T-cell (primary cell): Measurements from ENCODE around the gene CLEC4G. TPM values are rescaled to one million over a fixed set of nuclear protein-coding genes. Genes with fewer than 3 reads are reported as not detected.
A peak's percentile ranks its signal among the peaks of the same experiment; 100 is the strongest.

ENCODE experiments used
- ATAC-seq, 4 experiments: fragments of 200-7000 bp in 3 of 4; fragments of 150-1000 bp in 1 of 4; cut with Tn5 transposase; replicated peaks in 1 of 4; 1 replicate in 3 of 4; 2 replicates in 1 of 4; pipeline ENCODE4 v1.10.0; 2021; ENCODE audit warnings: moderate library complexity in 3 of 4, mild to moderate bottlenecking in 2 of 4, moderate number of reproducible peaks in 1 of 4
- CTCF ChIA-PET, 2 donors: fragments of 300-600 bp; sonication (Branson Sonifier 250); formaldehyde crosslinking; loops; one replicate each; lab custom pipeline; 2022; ENCODE audit warnings: antibody characterized with exemption in 2 of 2; lab: Charles Lee
- POLR2A ChIA-PET, 2 donors: fragments of 300-600 bp; sonication (Branson Sonifier 250); formaldehyde crosslinking; loops; one replicate each; lab custom pipeline; 2022; ENCODE audit warnings: antibody characterized with exemption in 2 of 2; lab: Charles Lee
- DNase-seq, 35 experiments: peaks; one replicate each; pipeline versions ENCODE4 v3.0.0 to v3.0.0-alpha.2; 2013 to 2023
- H3K27ac ChIP-seq: one replicate; pipeline ENCODE4 v1.5.1; 2013; ENCODE audit warnings: low read length
- H3K27me3 ChIP-seq, 2 experiments: replicated peaks in 1 of 2; 1 replicate in 1 of 2; 2 replicates in 1 of 2; pipeline versions ENCODE4 v1.6.1 to v1.7.0; 2013; ENCODE audit warnings: low read length in 1 of 2, mixed read lengths in 1 of 2; ENCODE audit not compliant: control insufficient read depth in 2 of 2, insufficient read depth in 2 of 2; ENCODE audit errors: extremely low read depth in 1 of 2
- H3K36me3 ChIP-seq, 2 donors: 1 replicate in 1 of 2; 2 replicates in 1 of 2; pipeline versions ENCODE4 v1.6.1 to v1.7.0; 2013; ENCODE audit warnings: low read length in 1 of 2; ENCODE audit not compliant: control insufficient read depth in 2 of 2, insufficient read depth in 1 of 2; ENCODE audit errors: extremely low read depth in 1 of 2
- H3K4me1 ChIP-seq, 2 experiments: 1 replicate in 1 of 2; 2 replicates in 1 of 2; pipeline versions ENCODE4 v1.6.1 to v1.7.0; 2013; ENCODE audit warnings: low read length in 2 of 2, mixed read lengths in 1 of 2; ENCODE audit not compliant: insufficient read depth in 2 of 2, control insufficient read depth in 1 of 2; ENCODE audit errors: extremely low read depth in 1 of 2
- H3K4me3 ChIP-seq, 2 donors: 1 replicate in 1 of 2; 2 replicates in 1 of 2; pipeline versions ENCODE4 v1.5.1 to v1.7.0; 2013; ENCODE audit warnings: mild to moderate bottlenecking in 2 of 2, low read length in 1 of 2, moderate library complexity in 1 of 2; ENCODE audit not compliant: control insufficient read depth in 1 of 2; ENCODE audit errors: extremely low read depth in 1 of 2
- H3K9me3 ChIP-seq: 2 replicates; pipeline ENCODE4 v1.7.0; 2013
- H3K27ac Mint-ChIP-seq, 2 donors: one replicate each; pipeline ENCODE4 v1.8.0; 2020 to 2021; ENCODE audit warnings: mild to moderate bottlenecking in 2 of 2, mixed read lengths in 2 of 2
- H3K27me3 Mint-ChIP-seq, 2 donors: one replicate each; pipeline ENCODE4 v1.8.0; 2021 to 2022; ENCODE audit warnings: mixed read lengths in 2 of 2
- H3K36me3 Mint-ChIP-seq: one replicate; pipeline ENCODE4 v1.8.0; 2021; ENCODE audit warnings: mixed read lengths
- H3K4me1 Mint-ChIP-seq, 3 donors: one replicate each; pipeline ENCODE4 v1.8.0; 2020 to 2022; ENCODE audit warnings: mixed read lengths in 3 of 3, mild to moderate bottlenecking in 1 of 3
- H3K4me3 Mint-ChIP-seq, 3 donors: one replicate each; pipeline ENCODE4 v1.8.0; 2020 to 2022; ENCODE audit warnings: mild to moderate bottlenecking in 3 of 3, mixed read lengths in 3 of 3, moderate library complexity in 3 of 3
- H3K9me3 Mint-ChIP-seq, 3 donors: one replicate each; pipeline ENCODE4 v1.8.0; 2020 to 2022; ENCODE audit warnings: mixed read lengths in 3 of 3
- WGBS: methylation state at CpG from one replicate; pipeline ENCODE4 v1.1.5; 2013; ENCODE audit warnings: missing lambda C conversion rate; ENCODE audit not compliant: insufficient coverage; 5-methylcytosine and 5-hydroxymethylcytosine counted together
- total RNA-seq, 35 experiments: library from RNA in 6 of 35; stranded (reverse) in 6 of 35; fragments of 120-200 nt in 1 of 35; gene quantifications; one replicate each; pipeline versions ENCODE4 v1.2.1 to v1.2.4 and lab custom pipeline; 2013 to 2026

CLEC4G gene
- total RNA-seq, 5 donors from 2014 or later (not counting 1 experiment from before 2014, with no cell fraction given) = not detected

DNA sequence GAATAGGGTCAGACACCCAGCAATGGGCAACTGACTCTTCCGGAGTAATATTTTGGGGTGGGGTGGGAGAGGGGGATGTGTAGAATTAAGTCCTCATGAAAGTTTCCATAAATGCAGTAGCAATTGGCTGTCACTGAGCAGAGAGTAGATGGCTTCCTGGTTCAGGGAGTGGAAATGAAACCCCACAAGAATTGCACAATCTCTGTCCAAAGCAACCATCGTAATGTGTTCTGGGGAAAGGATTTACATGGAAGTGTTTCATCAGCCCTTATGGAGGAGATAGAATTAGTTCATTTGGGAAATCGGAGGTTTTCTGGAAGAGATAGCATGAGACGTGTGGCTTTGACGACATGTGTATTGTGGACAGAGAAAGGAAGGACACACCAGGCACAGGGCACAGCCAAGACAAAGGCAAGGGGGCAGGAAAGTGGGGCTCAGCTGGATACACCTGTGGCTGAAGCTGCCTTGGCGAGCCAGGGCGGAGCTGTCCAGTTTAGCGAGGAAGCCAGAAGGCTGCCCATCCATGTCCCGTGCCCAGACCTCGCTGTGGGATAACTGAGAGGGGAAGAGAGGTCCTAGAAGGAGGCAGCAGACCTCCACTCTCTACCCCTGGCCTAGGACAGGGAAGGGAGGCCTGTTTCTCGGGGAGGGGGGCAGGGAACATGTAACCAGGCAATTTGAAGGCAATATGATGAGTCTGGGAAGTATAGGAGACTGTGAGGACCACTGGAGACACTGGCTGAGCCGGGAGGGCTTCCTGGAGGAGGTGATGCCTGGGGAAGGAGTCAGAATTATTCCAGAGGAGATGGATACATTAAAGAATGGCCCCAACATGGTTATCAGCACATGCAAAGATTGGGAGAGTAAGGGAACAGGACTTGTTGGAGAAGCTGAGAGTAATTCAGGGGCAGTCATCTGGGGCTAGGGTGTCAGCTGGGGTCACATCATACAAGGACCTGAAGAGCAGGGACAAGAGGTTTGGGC is 2.6 kb upstream of the CLEC4G start:
- H3K27ac Mint-ChIP-seq = no peak overlapping the region
- Histone ChIP-seq H3K36me3 (no peaks in the 10 kb centered on the region), H3K4me1 (peaks cover 0 to 16% of the 10 kb centered on the region in 2 experiments), H3K27me3 (peaks cover 6 to 42% of the 10 kb centered on the region in 2 experiments), H3K4me3 (no peak overlapping the region), H3K27ac (no peak overlapping the region), H3K9me3 (no peaks in the 10 kb centered on the region)
- H3K4me3 Mint-ChIP-seq = no peak overlapping the region
- ChIA-PET POLR2A (no interaction called here), CTCF (no interaction called here)
- no peak for ATAC-seq
- WGBS = 85% methylated on average over 5 of the region's 12 CpGs
- H3K9me3 Mint-ChIP-seq = no peaks in the 10 kb centered on the region
- DNase-seq = no peak
- H3K27me3 Mint-ChIP-seq = peaks cover 14 to 23% of the 10 kb centered on the region in 2 donors
- H3K4me1 Mint-ChIP-seq = peaks cover 5 to 12% (median 9%) of the 10 kb centered on the region in 3 donors
- H3K36me3 Mint-ChIP-seq = no peaks in the 10 kb centered on the region

DNA sequence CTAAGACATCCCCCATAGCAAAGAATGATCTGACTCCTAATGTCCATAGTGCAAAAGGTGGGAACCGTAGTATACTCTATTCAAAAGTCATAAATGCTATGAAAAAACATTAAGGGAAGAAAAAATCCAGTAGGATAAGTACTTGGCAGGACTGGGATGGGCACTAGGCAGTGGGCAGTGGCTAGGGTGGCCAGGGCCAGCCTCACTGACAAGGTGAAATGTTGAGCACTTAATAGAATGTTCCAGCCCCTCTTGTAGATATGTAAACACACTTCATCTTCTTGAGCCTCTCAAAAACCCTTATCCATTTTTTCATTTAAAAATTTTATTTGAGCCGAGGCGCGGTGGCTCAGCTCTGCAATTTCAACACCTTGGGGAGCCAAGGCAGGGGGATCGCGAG is 1.5 kb upstream of the CLEC4G start:
- Mint-ChIP-seq H3K36me3 (no peaks in the 10 kb centered on the region), H3K27ac (no peak overlapping the region), H3K4me3 (no peak overlapping the region), H3K4me1 (peaks cover 14 to 22% (median 20%) of the 10 kb centered on the region in 3 donors), H3K27me3 (peaks cover 23 to 32% of the 10 kb centered on the region in 2 donors), H3K9me3 (no peaks in the 10 kb centered on the region)
- no CpG with 5 or more reads among the region's 6 CpGs for WGBS
- Histone ChIP-seq H3K27me3 (peaks cover 13 to 54% of the 10 kb centered on the region in 2 experiments), H3K4me3 (no peak overlapping the region), H3K9me3 (no peaks in the 10 kb centered on the region), H3K27ac (no peak overlapping the region), H3K4me1 (peaks cover 0 to 22% of the 10 kb centered on the region in 2 experiments), H3K36me3 (no peaks in the 10 kb centered on the region)
- DNase-seq (no peak), ATAC-seq (no peak)
- ChIA-PET POLR2A (no interaction called here), CTCF (interaction anchor here in 1 of 2 donors (0.6 kb wide), 1 partner anchor 64 kb away, joined by 3 read pairs; no protein-coding TSS in a partner anchor)

- no peaks in the 10 kb centered on the region for H3K9me3 Mint-ChIP-seq
- H3K9me3 ChIP-seq = no peaks in the 10 kb centered on the region
- H3K36me3 ChIP-seq = no peaks in the 10 kb centered on the region
- WGBS = 95% methylated on average over 3 of the region's 5 CpGs
- DNase-seq = no peak
- no peaks in the 10 kb centered on the region for H3K36me3 Mint-ChIP-seq
- H3K27ac Mint-ChIP-seq = no peak overlapping the region
- CTCF ChIA-PET = no interaction called here
- H3K4me1 Mint-ChIP-seq = peaks cover 14 to 22% (median 20%) of the 10 kb centered on the region in 3 donors
- H3K27ac ChIP-seq = no peak overlapping the region
- POLR2A ChIA-PET = no interaction called here
- H3K4me3 Mint-ChIP-seq = peak overlapping the region in 1 of 3 donors; percentile 51
- H3K4me1 ChIP-seq = peaks cover 0 to 22% of the 10 kb centered on the region in 2 experiments
- peaks cover 13 to 57% of the 10 kb centered on the region in 2 experiments for H3K27me3 ChIP-seq
- no peak overlapping the region for H3K4me3 ChIP-seq
- peaks cover 29 to 41% of the 10 kb centered on the region in 2 donors for H3K27me3 Mint-ChIP-seq
- no peak for ATAC-seq
These were observed 295 bp downstream of the CLEC4G start for GRCh38 chr19:7731615-7732014.

DNA sequence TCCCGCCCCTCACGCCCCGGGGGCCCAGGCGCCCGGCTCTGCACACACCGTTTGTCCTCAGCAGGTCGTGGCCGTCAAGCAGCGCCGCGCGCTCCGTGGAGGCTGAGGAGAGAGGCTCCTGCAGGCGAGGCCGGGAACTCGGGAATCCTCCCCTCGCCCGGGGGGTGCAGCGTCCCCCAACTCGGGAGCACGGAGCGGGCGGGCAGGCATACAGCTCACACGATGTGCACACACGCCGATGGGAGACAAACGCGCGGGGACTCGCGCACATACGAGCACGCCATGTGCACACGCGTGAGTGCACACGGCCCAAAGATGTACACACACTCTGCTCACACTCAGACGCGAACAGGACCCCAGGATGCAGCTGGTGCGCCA is 703 bp downstream of the CLEC4G start:
- peak overlapping the region in 1 of 3 donors; percentile 25 for H3K4me3 Mint-ChIP-seq
- peaks cover 13 to 57% of the 10 kb centered on the region in 2 experiments for H3K27me3 ChIP-seq
- peaks cover 29 to 41% of the 10 kb centered on the region in 2 donors for H3K27me3 Mint-ChIP-seq
- DNase-seq = no peak
- no peaks in the 10 kb centered on the region for H3K36me3 Mint-ChIP-seq
- ChIA-PET CTCF (no interaction called here), POLR2A (no interaction called here)
- H3K27ac ChIP-seq = no peak overlapping the region
- no peak overlapping the region for H3K4me3 ChIP-seq
- peaks cover 0 to 22% of the 10 kb centered on the region in 2 experiments for H3K4me1 ChIP-seq
- 63% methylated on average over 24 of the region's 39 CpGs for WGBS
- H3K4me1 Mint-ChIP-seq = peaks cover 14 to 22% (median 20%) of the 10 kb centered on the region in 3 donors
- no peak for ATAC-seq
- no peaks in the 10 kb centered on the region for H3K9me3 ChIP-seq
- H3K27ac Mint-ChIP-seq = no peak overlapping the region
- H3K9me3 Mint-ChIP-seq = no peaks in the 10 kb centered on the region
- no peaks in the 10 kb centered on the region for H3K36me3 ChIP-seq

- no peak for DNase-seq
- Mint-ChIP-seq H3K9me3 (no peaks in the 10 kb centered on the region), H3K27me3 (peaks cover 29 to 41% of the 10 kb centered on the region in 2 donors), H3K27ac (no peak overlapping the region), H3K4me1 (peaks cover 14 to 22% (median 20%) of the 10 kb centered on the region in 3 donors), H3K36me3 (no peaks in the 10 kb centered on the region), H3K4me3 (peak overlapping the region in 1 of 3 donors; percentile 74)
- WGBS = 10% methylated on average over 56 of the region's 78 CpGs
- Histone ChIP-seq H3K4me3 (peak overlapping the region in 1 of 2 donors; percentile 7), H3K36me3 (no peaks in the 10 kb centered on the region), H3K27me3 (peaks cover 13 to 59% of the 10 kb centered on the region in 2 experiments), H3K9me3 (no peaks in the 10 kb centered on the region), H3K27ac (no peak overlapping the region), H3K4me1 (peaks cover 0 to 22% of the 10 kb centered on the region in 2 experiments)
- ChIA-PET POLR2A (no interaction called here), CTCF (no interaction called here)
- peak in 1 of 4 experiments; percentile 20 for ATAC-seq
These were observed 1.4 kb downstream of the CLEC4G start for GRCh38 chr19:7730286-7731217.
